ENCODE measurements around the gene GALNT18.

Gene GALNT18

GRCh38 chr11:11236498-11237059, 385.2 kb downstream of the GALNT18 start:
- Histone ChIP-seq H3K9ac (ENCODE audit: low read depth in 1 of 2, low read length in 2 of 2) (no peak overlapping the region), H3K27ac (ENCODE audit: low read depth in 2 of 2, low read length in 2 of 2) (no peak overlapping the region), H3K27me3 (ENCODE audit: control insufficient read depth in 2 of 2, insufficient read depth in 2 of 2, low read length in 2 of 2) (no peaks in the 10 kb centered on the region), H3K9me3 (ENCODE audit: control insufficient read depth in 2 of 2, low read length in 2 of 2) (no peaks in the 10 kb centered on the region), H3K36me3 (ENCODE audit: control insufficient read depth in 2 of 2, insufficient read depth in 2 of 2, low read length in 2 of 2) (no peaks in the 10 kb centered on the region), H3K4me1 (ENCODE audit: control insufficient read depth in 2 of 2, insufficient read depth in 2 of 2, low read length in 2 of 2) (no peaks in the 10 kb centered on the region), H3K4me3 (ENCODE audit: low read length in 2 of 2) (no peak overlapping the region)

- no peaks in the 10 kb centered on the region for H3K4me1 ChIP-seq (ENCODE audit: control insufficient read depth in 2 of 2, insufficient read depth in 2 of 2, low read length in 2 of 2)
- no peaks in the 10 kb centered on the region for H3K27me3 ChIP-seq (ENCODE audit: control insufficient read depth in 2 of 2, insufficient read depth in 2 of 2, low read length in 2 of 2)
- H3K36me3 ChIP-seq (ENCODE audit: control insufficient read depth in 2 of 2, insufficient read depth in 2 of 2, low read length in 2 of 2), result no peaks in the 10 kb centered on the region
- H3K9me3 ChIP-seq (ENCODE audit: control insufficient read depth in 2 of 2, low read length in 2 of 2), result no peaks in the 10 kb centered on the region
- no peak overlapping the region for H3K9ac ChIP-seq (ENCODE audit: low read depth in 1 of 2, low read length in 2 of 2)
- no peak overlapping the region for H3K4me3 ChIP-seq (ENCODE audit: low read length in 2 of 2)
- H3K27ac ChIP-seq (ENCODE audit: low read depth in 2 of 2, low read length in 2 of 2), result no peak overlapping the region
Measured at GRCh38 chr11:11231763-11232162, 390.0 kb downstream of the GALNT18 start.

- no peak overlapping the region for H3K4me3 ChIP-seq (ENCODE audit: low read length in 2 of 2)
- H3K4me1 ChIP-seq (ENCODE audit: control insufficient read depth in 2 of 2, insufficient read depth in 2 of 2, low read length in 2 of 2), result no peaks in the 10 kb centered on the region
- H3K36me3 ChIP-seq (ENCODE audit: control insufficient read depth in 2 of 2, insufficient read depth in 2 of 2, low read length in 2 of 2), result no peaks in the 10 kb centered on the region
- H3K9me3 ChIP-seq (ENCODE audit: control insufficient read depth in 2 of 2, low read length in 2 of 2), result no peaks in the 10 kb centered on the region
- H3K27me3 ChIP-seq (ENCODE audit: control insufficient read depth in 2 of 2, insufficient read depth in 2 of 2, low read length in 2 of 2), result no peaks in the 10 kb centered on the region
- H3K9ac ChIP-seq (ENCODE audit: low read depth in 1 of 2, low read length in 2 of 2), result no peak overlapping the region
- H3K27ac ChIP-seq (ENCODE audit: low read depth in 2 of 2, low read length in 2 of 2), result no peak overlapping the region
Measured at GRCh38 chr11:11230802-11231562, 390.8 kb downstream of the GALNT18 start.

DNA sequence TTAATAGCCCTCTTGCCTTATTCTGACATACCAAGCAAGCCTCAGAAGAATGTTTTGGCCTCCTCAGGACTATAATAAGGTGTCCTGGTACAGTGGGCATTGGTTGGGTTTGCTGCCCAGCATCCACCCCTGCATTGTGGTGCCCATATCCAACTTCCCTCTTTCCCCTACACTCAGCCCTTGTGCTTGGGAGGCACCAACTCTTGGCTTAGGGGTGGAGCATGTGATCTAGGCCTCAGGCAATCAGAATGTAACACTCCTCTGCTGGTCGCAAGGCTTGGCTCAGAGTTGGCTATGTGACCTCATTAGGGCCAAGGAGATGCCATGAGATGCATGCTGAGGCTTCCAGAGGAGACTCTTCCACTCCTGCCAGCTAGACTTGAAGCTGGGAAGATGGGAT, 391.7 kb downstream of the GALNT18 start:
- no peak overlapping the region for H3K9ac ChIP-seq (ENCODE audit: low read depth in 1 of 2, low read length in 2 of 2)
- H3K36me3 ChIP-seq (ENCODE audit: control insufficient read depth in 2 of 2, insufficient read depth in 2 of 2, low read length in 2 of 2), result no peaks in the 10 kb centered on the region
- no peaks in the 10 kb centered on the region for H3K27me3 ChIP-seq (ENCODE audit: control insufficient read depth in 2 of 2, insufficient read depth in 2 of 2, low read length in 2 of 2)
- H3K4me1 ChIP-seq (ENCODE audit: control insufficient read depth in 2 of 2, insufficient read depth in 2 of 2, low read length in 2 of 2), result no peaks in the 10 kb centered on the region
- H3K27ac ChIP-seq (ENCODE audit: low read depth in 2 of 2, low read length in 2 of 2), result no peak overlapping the region
- H3K4me3 ChIP-seq (ENCODE audit: low read length in 2 of 2), result no peak overlapping the region
- H3K9me3 ChIP-seq (ENCODE audit: control insufficient read depth in 2 of 2, low read length in 2 of 2), result no peaks in the 10 kb centered on the region

GRCh38 chr11:11229647-11230046, 392.2 kb downstream of the GALNT18 start:
- Histone ChIP-seq H3K4me3 (ENCODE audit: low read length in 2 of 2) (no peak overlapping the region), H3K27ac (ENCODE audit: low read depth in 2 of 2, low read length in 2 of 2) (no peak overlapping the region), H3K36me3 (ENCODE audit: control insufficient read depth in 2 of 2, insufficient read depth in 2 of 2, low read length in 2 of 2) (no peaks in the 10 kb centered on the region), H3K4me1 (ENCODE audit: control insufficient read depth in 2 of 2, insufficient read depth in 2 of 2, low read length in 2 of 2) (no peaks in the 10 kb centered on the region), H3K9ac (ENCODE audit: low read depth in 1 of 2, low read length in 2 of 2) (no peak overlapping the region), H3K9me3 (ENCODE audit: control insufficient read depth in 2 of 2, low read length in 2 of 2) (no peaks in the 10 kb centered on the region), H3K27me3 (ENCODE audit: control insufficient read depth in 2 of 2, insufficient read depth in 2 of 2, low read length in 2 of 2) (no peaks in the 10 kb centered on the region)

- no peak overlapping the region for H3K4me3 ChIP-seq (ENCODE audit: low read length in 2 of 2)
- no peaks in the 10 kb centered on the region for H3K27me3 ChIP-seq (ENCODE audit: control insufficient read depth in 2 of 2, insufficient read depth in 2 of 2, low read length in 2 of 2)
- H3K4me1 ChIP-seq (ENCODE audit: control insufficient read depth in 2 of 2, insufficient read depth in 2 of 2, low read length in 2 of 2), result no peaks in the 10 kb centered on the region
- no peaks in the 10 kb centered on the region for H3K9me3 ChIP-seq (ENCODE audit: control insufficient read depth in 2 of 2, low read length in 2 of 2)
- H3K36me3 ChIP-seq (ENCODE audit: control insufficient read depth in 2 of 2, insufficient read depth in 2 of 2, low read length in 2 of 2), result no peaks in the 10 kb centered on the region
- no peak overlapping the region for H3K27ac ChIP-seq (ENCODE audit: low read depth in 2 of 2, low read length in 2 of 2)
- no peak overlapping the region for H3K9ac ChIP-seq (ENCODE audit: low read depth in 1 of 2, low read length in 2 of 2)
Measured at GRCh38 chr11:11227296-11228085, 394.3 kb downstream of the GALNT18 start.

All from mucosa of rectum (tissue), 2 donors.